SK-N-SH (cell line): ENCODE data around the gene CDK5RAP2. TPM values are rescaled to one million over a fixed set of nuclear protein-coding genes. Genes with fewer than 3 reads are reported as not detected.

ENCODE experiments used
- CTCF ChIA-PET: fragments of 300-600, 350-600 bp; formaldehyde crosslinking; extraction: SDS; loops from one replicate; lab custom pipeline; 2021; lab: Yijun Ruan, JAX
- POLR2A ChIA-PET: fragments of 350-600 bp; sonication (Branson Sonifier 250); formaldehyde crosslinking; extraction: SDS; loops from one replicate; lab custom pipeline; 2020; ENCODE audit warnings: antibody characterized with exemption, inconsistent platforms; lab: Yijun Ruan, JAX
- DNase-seq: peaks from one replicate; pipeline ENCODE4 v3.0.0; 2012
- H2AFZ ChIP-seq: fragments of 200-600 bp; sonication (generic); 2 replicates; pipeline ENCODE4 v1.8.1; 2016; ENCODE audit warnings: antibody characterized with exemption, mild to moderate bottlenecking, low read depth
- H3F3A ChIP-seq: fragments of 200-600 bp; sonication (generic); replicated peaks from 2 replicates; pipeline ENCODE3; 2016; ENCODE audit warnings: antibody characterized with exemption, mild to moderate bottlenecking; ENCODE audit not compliant: insufficient read depth
- H3K27ac ChIP-seq, 2 experiments: fragments of 200-500 bp in 1 of 2; fragments of 200-600 bp in 1 of 2; sonication (Bioruptor generic) in 1 of 2; sonication (generic), shearing (Covaris generic) in 1 of 2; 2 replicates each; pipeline versions ENCODE4 v1.5.1 to v1.6.1; 2014 to 2016; ENCODE audit warnings: low read depth in 2 of 2, inconsistent platforms in 1 of 2, low read length in 1 of 2, mild to moderate bottlenecking in 1 of 2, mixed read lengths in 1 of 2
- H3K27me3 ChIP-seq: fragments of 200-600 bp; sonication (generic), shearing (Covaris generic); 2 replicates; pipeline ENCODE4 v1.6.1; 2016; ENCODE audit warnings: mixed run types; ENCODE audit not compliant: insufficient read depth
- H3K36me3 ChIP-seq, 2 experiments: fragments of 200-500 bp in 1 of 2; fragments of 200-600 bp in 1 of 2; sonication (Bioruptor generic) in 1 of 2; sonication (generic) in 1 of 2; replicated peaks in 1 of 2; 2 replicates each; pipeline versions ENCODE3 to v1.5.1; 2014 to 2016; ENCODE audit warnings: low read length in 1 of 2, mild to moderate bottlenecking in 1 of 2; ENCODE audit not compliant: insufficient read depth in 2 of 2, control insufficient read depth in 1 of 2
- H3K4me1 ChIP-seq, 2 experiments: fragments of 200-500 bp in 1 of 2; fragments of 200-600 bp in 1 of 2; sonication (Bioruptor generic) in 1 of 2; sonication (generic), shearing (Covaris generic) in 1 of 2; 2 replicates each; pipeline versions ENCODE4 v1.5.1 to v1.6.1; 2014 to 2016; ENCODE audit warnings: low read depth in 1 of 2, low read length in 1 of 2, mixed run types in 1 of 2; ENCODE audit not compliant: insufficient read depth in 2 of 2, control insufficient read depth in 1 of 2
- H3K4me2 ChIP-seq: fragments of 200-600 bp; sonication (generic), shearing (Covaris generic); 2 replicates; pipeline ENCODE4 v1.6.1; 2017; ENCODE audit warnings: mixed run types
- H3K4me3 ChIP-seq, 2 experiments: fragments of 200-500 bp in 1 of 2; fragments of 200-600 bp in 1 of 2; sonication (Bioruptor generic) in 1 of 2; sonication (generic), shearing (Covaris generic) in 1 of 2; 2 replicates each; pipeline versions ENCODE4 v1.5.1 to v1.8.1; 2014 to 2016; ENCODE audit warnings: low read depth in 2 of 2, inconsistent platforms in 1 of 2, low read length in 1 of 2, mild to moderate bottlenecking in 1 of 2, mixed read lengths in 1 of 2, moderate library complexity in 1 of 2
- H3K79me2 ChIP-seq: fragments of 200-600 bp; sonication (generic); 2 replicates; pipeline ENCODE4 v1.8.1; 2017; ENCODE audit warnings: mild to moderate bottlenecking; ENCODE audit not compliant: insufficient read depth
- H3K9ac ChIP-seq: fragments of 200-600 bp; sonication (generic); 2 replicates; pipeline ENCODE4 v1.6.1; 2017; ENCODE audit warnings: mixed run types
- H3K9me2 ChIP-seq: fragments of 200-600 bp; sonication (generic); 2 replicates; pipeline ENCODE4 v1.6.1; 2017; ENCODE audit warnings: mixed run types
- H3K9me3 ChIP-seq: fragments of 200-600 bp; sonication (generic); 2 replicates; pipeline ENCODE4 v1.6.1; 2017; ENCODE audit warnings: mixed run types, mild to moderate bottlenecking, moderate library complexity
- H4K20me1 ChIP-seq: fragments of 200-600 bp; sonication (generic); 2 replicates; pipeline ENCODE4 v1.6.1; 2017; ENCODE audit warnings: mild to moderate bottlenecking, mixed run types; ENCODE audit not compliant: insufficient read depth
- CHD2 ChIP-seq: fragments of 150-350 bp; IDR thresholded peaks from 2 replicates; pipeline ENCODE4 v1.6.1; 2018; ENCODE audit warnings: low read length; ENCODE audit not compliant: partially characterized antibody
- ELF1 ChIP-seq: IDR thresholded peaks from 2 replicates; pipeline ENCODE4 v1.4.0; 2012
- EP300 ChIP-seq, 2 experiments: IDR thresholded peaks; 2 replicates each; pipeline versions ENCODE4 v1.4.0 to v1.6.1; 2012; ENCODE audit warnings: borderline replicate concordance in 1 of 2, low read depth in 1 of 2, low read length in 1 of 2
- FOSL2 ChIP-seq: IDR thresholded peaks from 2 replicates; pipeline ENCODE4 v1.4.0; 2012; ENCODE audit warnings: low read depth, mild to moderate bottlenecking, moderate library complexity, borderline replicate concordance
- FOXJ3 ChIP-seq: sonication (generic); formaldehyde crosslinking; IDR thresholded peaks from 2 replicates; pipeline ENCODE4 v1.5.1; 2020; ENCODE audit warnings: mild to moderate bottlenecking, missing genetic modification reagents
- GABPA ChIP-seq: IDR thresholded peaks from 2 replicates; pipeline ENCODE4 v1.4.0; 2012; ENCODE audit warnings: low read depth, mild to moderate bottlenecking
- GATA2 ChIP-seq: sonication (generic); formaldehyde crosslinking; IDR thresholded peaks from 2 replicates; pipeline ENCODE4 v1.5.0; 2020; ENCODE audit warnings: mild to moderate bottlenecking, missing genetic modification reagents
- JUND ChIP-seq: IDR thresholded peaks from 2 replicates; pipeline ENCODE4 v1.4.0; 2012
- MEF2A ChIP-seq: IDR thresholded peaks from 2 replicates; pipeline ENCODE4 v1.4.0; 2012; ENCODE audit warnings: low read depth, borderline replicate concordance
- NFIC ChIP-seq: IDR thresholded peaks from 2 replicates; pipeline ENCODE4 v1.4.0; 2012; ENCODE audit warnings: borderline replicate concordance
- POLR2AphosphoS5 ChIP-seq: IDR thresholded peaks from 2 replicates; pipeline ENCODE4 v1.6.1; 2012; ENCODE audit warnings: low read depth, low read length
- RAD21 ChIP-seq: IDR thresholded peaks from 2 replicates; pipeline ENCODE4 v1.6.1; 2012; ENCODE audit warnings: mild to moderate bottlenecking, low read length
- RFX5 ChIP-seq: IDR thresholded peaks from 2 replicates; pipeline ENCODE4 v1.6.1; 2012; ENCODE audit warnings: mild to moderate bottlenecking, improper control_type of control experiment, low read length
- RXRA ChIP-seq: IDR thresholded peaks from 2 replicates; pipeline ENCODE4 v1.4.0; 2012; ENCODE audit warnings: low read depth, mild to moderate bottlenecking, borderline replicate concordance
- SIN3A ChIP-seq: IDR thresholded peaks from 2 replicates; pipeline ENCODE4 v1.6.1; 2012; ENCODE audit warnings: low read depth, mild to moderate bottlenecking, low read length, moderate library complexity, borderline replicate concordance
- SMC3 ChIP-seq: IDR thresholded peaks from 2 replicates; pipeline ENCODE4 v1.6.1; 2012; ENCODE audit warnings: low read depth, low read length, improper control_type of control experiment
- YY1 ChIP-seq: IDR thresholded peaks from 2 replicates; pipeline ENCODE4 v1.4.0; 2012; ENCODE audit warnings: low read depth, mild to moderate bottlenecking
- WGBS: methylation state at CpG from one replicate; pipeline ENCODE4 v1.1.6; 2017; ENCODE audit warnings: low lambda C conversion rate; 5-methylcytosine and 5-hydroxymethylcytosine counted together
- polyA plus RNA-seq, 3 experiments: library from polyadenylated mRNA; depleted of rRNA; stranded (reverse); fragments of >200 nt; gene quantifications; 2 replicates each; pipeline ENCODE4 v1.2.3, GENCODE V29; 2012
- TF ChIP-seq, protein P1 (sequence below): IDR thresholded peaks from 2 replicates; pipeline ENCODE4 v1.4.0; 2012; ENCODE audit warnings: low read depth
- TF ChIP-seq, protein P2 (sequence below): fragments of 200-600 bp; sonication (generic); IDR thresholded peaks from 2 replicates; pipeline ENCODE4 v1.6.1; 2017; ENCODE audit warnings: antibody characterized with exemption, mild to moderate bottlenecking, moderate library complexity
- TF ChIP-seq, protein P3 (sequence below): fragments of 150-350 bp; IDR thresholded peaks from 2 replicates; pipeline ENCODE4 v1.6.1; 2017; ENCODE audit warnings: antibody characterized with exemption, low read length, low read depth, borderline replicate concordance

Gene CDK5RAP2
- polyA plus RNA-seq, 1 of the 3 experiments (the other 2 are of a cell fraction) = 20.7 TPM

DNA sequence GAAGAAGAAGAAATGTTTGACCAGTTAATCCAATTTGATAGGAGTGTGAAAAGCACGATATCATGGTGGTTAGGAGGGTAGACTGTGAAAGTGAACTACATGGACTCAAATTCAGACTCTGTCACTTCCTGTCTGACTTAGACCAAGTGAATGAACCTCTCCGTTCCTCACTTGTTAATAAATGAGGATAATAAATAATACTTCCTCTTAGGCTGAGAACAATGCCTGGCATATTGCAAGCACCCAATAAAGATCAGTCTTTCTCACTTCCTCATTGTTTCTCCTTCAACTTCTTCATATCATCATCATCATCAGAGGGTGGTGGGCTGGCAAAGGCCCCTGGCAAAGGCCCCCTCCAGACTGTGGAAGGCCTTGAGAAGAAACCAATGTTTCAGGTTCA lies 148.7 kb downstream of the CDK5RAP2 start:
- H2AFZ ChIP-seq = no peak overlapping the region
- H3K4me2 ChIP-seq = no peak overlapping the region
- ChIA-PET POLR2A (no interaction called here), CTCF (no interaction called here)
- no peak overlapping the region for H3K4me3 ChIP-seq
- no peak for DNase-seq
- H3K9me2 ChIP-seq = no peaks in the 10 kb centered on the region
- H3K9ac ChIP-seq = no peak overlapping the region
- no peaks in the 10 kb centered on the region for H3K27me3 ChIP-seq
- H3K36me3 ChIP-seq = peaks cover 0 to 20% of the 10 kb centered on the region in 2 experiments
- no peaks in the 10 kb centered on the region for H3K9me3 ChIP-seq
- H3K4me1 ChIP-seq = no peaks in the 10 kb centered on the region; a peak in 1 of 4 replicates
- WGBS = 98% methylated on average over 2 of the region's 2 CpGs
- H3K79me2 ChIP-seq = peaks cover 4% of the 10 kb centered on the region; the same call in 1 of the 2 replicates
- no peaks in the 10 kb centered on the region for H4K20me1 ChIP-seq
- no peak overlapping the region for H3K27ac ChIP-seq
- TF ChIP-seq GABPA (no peak), FOSL2 (no peak), EP300 (IDR thresholded peaks at IDR 0.05; ENCODE audit: borderline replicate concordance in 1 of 2, low read depth in 1 of 2, low read length in 1 of 2) (no peak), MEF2A (no peak), RXRA (no peak), RAD21 (no peak), POLR2AphosphoS5 (no peak), JUND (no peak), SMC3 (no peak), SIN3A (no peak), NFIC (no peak), ELF1 (no peak), YY1 (no peak), GATA2 (no peak), CHD2 (no peak)
- TF ChIP-seq, protein P1, sequence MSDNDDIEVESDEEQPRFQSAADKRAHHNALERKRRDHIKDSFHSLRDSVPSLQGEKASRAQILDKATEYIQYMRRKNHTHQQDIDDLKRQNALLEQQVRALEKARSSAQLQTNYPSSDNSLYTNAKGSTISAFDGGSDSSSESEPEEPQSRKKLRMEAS = no peak
- TF ChIP-seq, protein P2, sequence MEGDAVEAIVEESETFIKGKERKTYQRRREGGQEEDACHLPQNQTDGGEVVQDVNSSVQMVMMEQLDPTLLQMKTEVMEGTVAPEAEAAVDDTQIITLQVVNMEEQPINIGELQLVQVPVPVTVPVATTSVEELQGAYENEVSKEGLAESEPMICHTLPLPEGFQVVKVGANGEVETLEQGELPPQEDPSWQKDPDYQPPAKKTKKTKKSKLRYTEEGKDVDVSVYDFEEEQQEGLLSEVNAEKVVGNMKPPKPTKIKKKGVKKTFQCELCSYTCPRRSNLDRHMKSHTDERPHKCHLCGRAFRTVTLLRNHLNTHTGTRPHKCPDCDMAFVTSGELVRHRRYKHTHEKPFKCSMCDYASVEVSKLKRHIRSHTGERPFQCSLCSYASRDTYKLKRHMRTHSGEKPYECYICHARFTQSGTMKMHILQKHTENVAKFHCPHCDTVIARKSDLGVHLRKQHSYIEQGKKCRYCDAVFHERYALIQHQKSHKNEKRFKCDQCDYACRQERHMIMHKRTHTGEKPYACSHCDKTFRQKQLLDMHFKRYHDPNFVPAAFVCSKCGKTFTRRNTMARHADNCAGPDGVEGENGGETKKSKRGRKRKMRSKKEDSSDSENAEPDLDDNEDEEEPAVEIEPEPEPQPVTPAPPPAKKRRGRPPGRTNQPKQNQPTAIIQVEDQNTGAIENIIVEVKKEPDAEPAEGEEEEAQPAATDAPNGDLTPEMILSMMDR = no peak
- TF ChIP-seq, all 33 proteins: peak for 0
- H3F3A ChIP-seq = no peaks in the 10 kb centered on the region

DNA sequence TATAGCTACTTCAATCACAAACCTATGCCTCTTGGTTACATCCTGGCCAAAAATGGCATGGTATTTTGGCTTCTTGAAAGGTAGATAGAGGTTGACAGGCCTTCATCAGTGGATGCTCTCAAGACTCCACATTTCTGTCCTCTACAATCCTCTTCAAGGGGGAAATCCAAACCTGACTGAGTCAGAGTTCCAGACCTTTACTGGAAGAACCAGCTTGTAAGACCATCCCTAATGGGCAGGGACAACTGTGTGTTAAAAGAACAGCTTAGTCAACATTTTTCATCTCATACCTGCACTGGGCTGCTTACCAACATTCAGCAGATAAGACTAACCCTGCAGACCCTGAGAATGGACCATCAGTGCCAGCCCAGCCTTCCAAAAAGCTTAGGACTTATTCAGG lies 155.7 kb downstream of the CDK5RAP2 start:
- Histone ChIP-seq H3K4me2 (no peak overlapping the region), H3K27ac (no peak overlapping the region), H3K4me3 (no peak overlapping the region), H3F3A (no peaks in the 10 kb centered on the region), H3K79me2 (no peaks in the 10 kb centered on the region), H2AFZ (no peak overlapping the region), H4K20me1 (no peaks in the 10 kb centered on the region), H3K27me3 (no peaks in the 10 kb centered on the region), H3K9me2 (no peaks in the 10 kb centered on the region), H3K9me3 (no peaks in the 10 kb centered on the region), H3K36me3 (peaks cover 0 to 30% of the 10 kb centered on the region in 2 experiments), H3K9ac (no peak overlapping the region), H3K4me1 (no peaks in the 10 kb centered on the region; a peak in 1 of 4 replicates)
- TF ChIP-seq FOXJ3 (CRISPR knock-in tag) (no peak), JUND (no peak), ELF1 (no peak), POLR2AphosphoS5 (no peak), RFX5 (no peak)
- TF ChIP-seq, protein P2 = no peak
- TF ChIP-seq, protein P3, sequence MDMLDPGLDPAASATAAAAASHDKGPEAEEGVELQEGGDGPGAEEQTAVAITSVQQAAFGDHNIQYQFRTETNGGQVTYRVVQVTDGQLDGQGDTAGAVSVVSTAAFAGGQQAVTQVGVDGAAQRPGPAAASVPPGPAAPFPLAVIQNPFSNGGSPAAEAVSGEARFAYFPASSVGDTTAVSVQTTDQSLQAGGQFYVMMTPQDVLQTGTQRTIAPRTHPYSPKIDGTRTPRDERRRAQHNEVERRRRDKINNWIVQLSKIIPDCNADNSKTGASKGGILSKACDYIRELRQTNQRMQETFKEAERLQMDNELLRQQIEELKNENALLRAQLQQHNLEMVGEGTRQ = no peak
- POLR2A ChIA-PET = no interaction called here
- CTCF ChIA-PET = interaction anchor here (0.7 kb wide), 1 partner anchor 45 kb away, joined by 3 read pairs; no protein-coding TSS in a partner anchor
- DNase-seq = no peak
